ENCODE results near the gene CCDC70.
A peak's percentile ranks its signal among the peaks of the same experiment; 100 is the strongest.

The CCDC70 gene

GRCh38 chr13:51861723-51862300, at the start of gene CCDC70:
Gene CCDC70 (plus strand): TSS chr13:51861969. CDS start chr13:51865412, 3,443 bp downstream.
- in situ Hi-C loops (cut with MboI; ENCODE audit: low pct_unique_long_range_greater_than_20kb, low sequenced_read_pairs, unreplicated experiment): no loop called here
- DNase-seq (ENCODE audit: low spot score): no peak
- TF ChIP-seq CTCF (IDR thresholded peaks at IDR 0.05; ENCODE audit: extremely low read depth, insufficient read depth, missing control alignments): no peak

GRCh38 chr13:51814071-51814470, 47.7 kb upstream of the CCDC70 start:
- no peak for DNase-seq (ENCODE audit: low spot score)
- in situ Hi-C loops (cut with MboI; ENCODE audit: low pct_unique_long_range_greater_than_20kb, low sequenced_read_pairs, unreplicated experiment): loop anchor here (25.0 kb wide), 2 partner anchors 323 to 677 kb away; partner anchors contain the start of gene NEK5

GRCh38 chr13:51814825-51815650, 46.7 kb upstream of the CCDC70 start:
- TF ChIP-seq CTCF (IDR thresholded peaks at IDR 0.05; ENCODE audit: extremely low read depth, insufficient read depth, missing control alignments): peak; percentile 83
- in situ Hi-C loops (cut with MboI; ENCODE audit: low pct_unique_long_range_greater_than_20kb, low sequenced_read_pairs, unreplicated experiment): loop anchor here (25.0 kb wide), 2 partner anchors 322 to 678 kb away; partner anchors contain the start of gene NEK5
- peak; percentile 76 for DNase-seq (ENCODE audit: low spot score)

More at GRCh38 chr13:51814071-51814470, 47.7 kb upstream of the CCDC70 start:
- no peak for TF ChIP-seq CTCF (IDR thresholded peaks at IDR 0.05; ENCODE audit: extremely low read depth, insufficient read depth, missing control alignments)

GRCh38 chr13:51815848-51816247, 45.9 kb upstream of the CCDC70 start:
- no peak for DNase-seq (ENCODE audit: low spot score)
- in situ Hi-C loops (cut with MboI; ENCODE audit: low pct_unique_long_range_greater_than_20kb, low sequenced_read_pairs, unreplicated experiment): loop anchor here (25.0 kb wide), 2 partner anchors 321 to 679 kb away; partner anchors contain the start of gene NEK5
- TF ChIP-seq CTCF (IDR thresholded peaks at IDR 0.05; ENCODE audit: extremely low read depth, insufficient read depth, missing control alignments): no peak

GRCh38 chr13:51816604-51817249, 45.0 kb upstream of the CCDC70 start:
- no peak for TF ChIP-seq CTCF (IDR thresholded peaks at IDR 0.05; ENCODE audit: extremely low read depth, insufficient read depth, missing control alignments)
- DNase-seq (ENCODE audit: low spot score): no peak
- in situ Hi-C loops (cut with MboI; ENCODE audit: low pct_unique_long_range_greater_than_20kb, low sequenced_read_pairs, unreplicated experiment): loop anchor here (25.0 kb wide), 2 partner anchors 321 to 679 kb away; partner anchors contain the start of gene NEK5

- DNase-seq (ENCODE audit: low spot score): no peak
- in situ Hi-C loops (cut with MboI; ENCODE audit: low pct_unique_long_range_greater_than_20kb, low sequenced_read_pairs, unreplicated experiment): loop anchor here (25.0 kb wide), 2 partner anchors 320 to 680 kb away; partner anchors contain the start of gene NEK5
- TF ChIP-seq CTCF (IDR thresholded peaks at IDR 0.05; ENCODE audit: extremely low read depth, insufficient read depth, missing control alignments): no peak
Observed at GRCh38 chr13:51817717-51818116, 44.1 kb upstream of the CCDC70 start.

Data from GM13977 (cell line).